HG02938 (cell line): ENCODE data around the gene CAPN12.

Source experiments
- ATAC-seq: cut with Tn5 transposase; IDR thresholded peaks from one replicate; pipeline ENCODE4 v1.9.1; 2021; ENCODE audit warnings: mild to moderate bottlenecking, moderate library complexity; ENCODE audit not compliant: unreplicated experiment

The CAPN12 gene

GRCh38 chr19:38698225-38699026 lies 45.8 kb downstream of the CAPN12 start:
- ATAC-seq: no peak

DNA sequence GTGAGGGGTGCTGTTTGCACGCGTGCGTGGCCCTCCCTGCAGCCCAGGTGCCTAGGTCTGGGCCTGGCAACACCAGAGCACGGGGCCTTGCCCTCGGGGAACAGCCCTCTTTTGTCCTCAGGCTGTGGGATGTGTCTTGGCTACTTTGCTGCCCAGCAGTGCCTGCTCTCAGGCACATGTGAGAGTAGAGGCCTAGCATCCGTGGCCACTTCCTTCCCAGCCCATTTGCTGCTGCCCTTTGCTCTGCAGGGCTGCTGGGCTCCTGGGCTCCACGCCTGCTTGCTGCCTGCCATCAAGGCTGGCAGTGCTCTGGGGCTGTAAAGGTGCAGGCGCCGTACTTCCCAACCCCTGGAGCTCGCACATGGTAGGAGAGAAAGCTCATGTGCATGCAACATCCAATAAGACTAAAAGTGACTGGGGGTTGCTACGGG lies 46.6 kb downstream of the CAPN12 start:
- no peak for ATAC-seq

DNA sequence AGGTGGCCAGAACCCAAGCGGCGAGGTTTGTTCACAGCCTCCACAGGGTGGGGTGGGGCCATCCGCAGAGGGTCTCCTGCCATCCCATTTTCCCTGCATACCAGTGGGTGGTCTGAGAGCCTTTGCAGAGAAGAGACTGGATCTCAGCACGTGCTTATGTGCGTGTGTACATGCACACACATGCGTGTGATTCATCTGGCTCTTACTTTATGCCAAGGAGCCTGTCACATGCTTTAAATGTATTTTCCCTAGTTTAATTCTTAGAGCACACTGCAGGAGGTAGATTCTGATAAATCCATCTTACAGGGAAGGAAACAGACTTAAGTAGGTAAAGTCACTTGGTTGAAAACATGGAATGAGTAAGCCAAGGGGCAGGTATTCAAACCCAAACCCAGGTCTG lies 47.1 kb downstream of the CAPN12 start:
- no peak for ATAC-seq

DNA sequence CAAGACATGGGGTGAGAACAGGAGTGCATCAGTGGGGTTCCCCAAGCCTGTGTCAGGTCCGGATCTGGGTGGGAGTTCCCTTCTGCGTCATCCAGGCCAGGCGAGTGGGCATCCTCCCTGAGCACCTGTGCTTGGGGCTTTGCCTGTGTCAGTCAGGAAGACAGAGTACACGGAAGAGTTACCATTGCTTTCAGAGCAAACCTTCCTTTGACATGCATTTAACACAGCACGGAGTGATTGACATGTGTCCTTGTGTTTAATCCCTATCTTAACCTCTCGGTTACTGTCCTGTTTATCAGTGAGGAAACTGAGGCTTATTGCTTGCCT lies 47.6 kb downstream of the CAPN12 start:
- no peak for ATAC-seq

GRCh38 chr19:38695832-38696728 lies 48.2 kb downstream of the CAPN12 start:
- no peak for ATAC-seq

DNA sequence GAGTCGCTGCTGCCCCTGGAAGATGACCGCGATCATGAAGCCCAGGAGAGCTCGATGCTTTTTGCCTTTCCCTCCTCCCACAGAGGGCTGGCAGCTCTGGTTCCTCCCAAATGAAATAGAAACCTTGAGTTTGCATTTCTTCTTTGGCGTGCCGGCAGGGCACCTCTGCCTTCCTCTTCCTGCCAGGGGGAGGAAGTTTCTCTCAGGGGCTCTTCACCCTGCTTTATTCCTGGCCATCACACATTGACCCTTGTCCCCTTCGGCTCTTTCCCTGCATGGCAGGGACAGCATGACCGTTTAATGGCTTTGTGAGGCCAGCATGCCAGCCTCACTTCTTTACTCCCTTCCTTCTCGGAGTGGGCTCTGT lies 49.0 kb downstream of the CAPN12 start:
- no peak for ATAC-seq

- no peak for ATAC-seq
Observed at GRCh38 chr19:38693380-38694223, 50.7 kb downstream of the CAPN12 start.

DNA sequence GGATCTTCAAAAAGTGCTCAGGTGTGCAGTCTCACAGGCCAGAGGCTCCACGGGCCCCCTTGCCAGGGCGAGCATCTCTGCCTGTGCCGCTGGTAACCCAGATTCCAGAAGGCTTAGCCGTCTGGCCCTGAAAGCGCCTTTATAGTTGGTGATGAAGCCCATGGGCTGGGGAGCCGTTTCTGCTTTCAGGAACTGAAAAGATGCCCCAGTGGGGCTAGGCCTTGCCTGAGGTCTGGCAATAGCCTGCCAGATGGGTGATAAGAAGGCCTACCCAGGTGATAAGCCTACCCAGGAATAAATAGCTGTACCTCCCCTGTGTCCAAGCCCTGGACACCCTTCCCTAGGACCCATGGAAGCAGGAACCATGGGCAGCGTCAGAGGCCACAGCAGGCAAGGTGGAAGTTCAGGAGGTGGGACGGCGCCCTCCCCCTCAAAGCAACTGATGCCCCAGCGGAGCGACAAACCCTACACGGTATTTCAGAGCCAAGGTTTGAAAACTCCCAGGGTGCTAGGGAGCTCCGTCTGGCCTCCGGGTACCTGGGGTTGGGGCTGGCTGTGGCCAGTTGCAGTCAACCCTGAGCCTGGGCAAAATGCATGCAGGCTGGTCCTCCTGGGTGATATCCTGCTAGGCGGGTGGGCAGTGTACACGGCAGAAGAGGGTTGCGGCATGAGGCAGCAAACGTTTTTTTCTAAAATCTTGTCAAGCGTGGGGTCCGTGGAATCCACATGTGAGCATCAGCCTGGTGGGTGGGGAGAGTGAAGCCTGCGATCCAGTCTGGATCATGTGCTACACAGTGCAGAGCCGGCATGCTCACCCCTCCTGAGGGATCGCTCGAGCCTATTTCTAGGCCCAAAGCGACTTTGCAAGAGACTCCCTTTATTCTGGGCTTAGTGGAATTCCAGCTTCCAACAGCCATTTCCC lies 51.6 kb downstream of the CAPN12 start:
- ATAC-seq: no peak

DNA sequence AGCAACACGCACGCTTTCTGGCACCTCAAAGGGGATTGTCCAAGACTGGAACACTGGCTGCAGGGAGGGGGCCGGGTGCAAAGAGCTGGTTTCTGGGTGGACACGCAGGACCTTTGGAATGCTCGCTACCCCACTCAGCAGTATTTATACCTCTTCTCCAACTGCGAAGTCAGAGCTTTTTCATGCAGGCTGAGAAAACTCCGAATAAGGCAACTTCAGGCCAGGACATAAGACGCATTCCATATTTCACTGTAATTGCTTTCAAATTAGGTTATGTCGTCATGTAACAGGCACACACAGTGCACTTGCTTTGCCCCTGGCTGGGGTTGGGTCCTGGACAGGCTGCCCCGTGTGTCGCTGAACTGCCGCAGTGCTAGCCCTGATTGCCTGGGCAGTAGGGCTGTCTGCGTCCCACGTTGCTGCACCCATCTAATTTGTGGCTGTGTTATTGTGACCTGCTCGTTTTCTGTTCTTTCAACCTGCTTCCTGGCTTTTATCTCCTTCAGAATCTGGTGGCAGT lies 52.3 kb downstream of the CAPN12 start:
- no peak for ATAC-seq

GRCh38 chr19:38690832-38691231 lies 53.4 kb downstream of the CAPN12 start:
- ATAC-seq: no peak

DNA sequence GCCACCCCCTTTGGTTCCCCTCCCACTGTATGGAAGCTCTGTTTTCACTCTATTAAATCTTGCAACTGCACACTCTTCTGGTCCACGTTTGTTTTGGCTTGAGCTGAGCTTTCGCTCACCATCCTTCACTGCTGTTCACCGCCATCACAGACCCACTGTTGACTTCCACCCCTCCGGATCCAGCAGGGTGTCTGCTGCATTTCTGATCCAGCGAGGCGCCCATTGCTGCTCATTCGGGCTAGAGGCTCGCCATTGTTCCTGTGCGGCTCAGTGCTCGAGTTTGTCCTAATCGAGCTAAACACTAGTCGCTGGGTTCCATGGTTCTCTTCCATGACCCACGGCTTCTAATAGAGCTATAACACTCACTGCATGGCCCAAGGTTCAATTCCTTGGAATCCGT lies 54.1 kb downstream of the CAPN12 start:
- no peak for ATAC-seq

- no peak for ATAC-seq
Observed at GRCh38 chr19:38687837-38688378, 56.4 kb downstream of the CAPN12 start.

DNA sequence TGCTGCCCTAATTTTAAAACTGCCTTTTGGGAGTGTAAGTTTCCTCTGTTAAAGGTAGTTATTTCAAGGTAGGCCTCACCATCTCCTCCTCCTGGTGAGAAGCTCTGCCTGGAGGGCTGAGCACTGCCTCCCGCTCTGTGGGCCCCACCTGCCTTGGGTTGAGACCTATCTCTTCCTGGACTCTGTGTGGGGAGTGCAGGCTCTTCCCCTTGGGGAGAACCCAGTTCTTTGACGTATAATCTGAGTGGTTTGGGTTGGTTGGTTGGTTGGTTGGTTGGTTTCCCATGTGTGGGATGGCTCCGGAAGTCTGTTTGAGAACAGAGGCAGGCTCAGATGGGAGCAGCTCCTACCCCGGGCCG lies 57.8 kb downstream of the CAPN12 start:
- no peak for ATAC-seq

- no peak for ATAC-seq
Observed at GRCh38 chr19:38685666-38686529, 58.4 kb downstream of the CAPN12 start.

DNA sequence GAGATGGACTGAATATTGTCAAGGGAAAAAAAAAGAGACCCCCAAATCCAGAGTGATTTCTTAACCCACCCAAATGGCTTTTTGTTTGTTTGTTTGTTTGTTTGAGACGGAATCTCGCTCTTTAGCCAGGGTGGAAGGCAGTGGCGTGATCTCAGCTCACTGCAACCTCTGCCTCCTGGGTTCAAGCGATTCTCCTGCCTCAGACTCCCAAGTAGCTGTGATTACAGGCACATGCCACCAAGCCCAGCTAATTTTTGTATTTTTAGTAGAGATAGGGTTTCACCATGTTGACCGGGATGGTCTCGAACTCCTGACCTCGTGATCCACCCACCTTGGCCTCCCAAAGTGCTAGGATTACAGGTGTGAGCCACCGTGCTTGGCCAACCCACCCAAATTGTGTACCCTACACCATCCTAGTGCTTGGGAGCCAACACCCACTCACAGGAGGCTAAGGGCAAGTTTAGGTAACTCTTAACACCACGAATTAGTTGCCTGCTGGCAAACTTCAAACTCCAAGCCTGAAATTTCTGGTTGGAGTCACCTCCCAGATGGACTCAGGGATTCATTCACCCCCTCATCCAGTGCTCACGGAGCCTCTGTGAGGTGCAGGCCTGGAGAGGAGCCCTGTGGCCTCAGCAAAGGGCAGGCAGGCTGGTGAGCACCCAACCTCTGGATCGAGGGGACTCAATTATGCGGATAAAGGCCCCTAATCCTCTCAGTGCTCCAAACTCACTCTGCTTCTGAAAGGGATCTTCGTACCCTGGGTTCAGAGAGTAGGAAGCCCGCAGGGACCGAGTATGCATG lies 59.2 kb downstream of the CAPN12 start:
- ATAC-seq: no peak

DNA sequence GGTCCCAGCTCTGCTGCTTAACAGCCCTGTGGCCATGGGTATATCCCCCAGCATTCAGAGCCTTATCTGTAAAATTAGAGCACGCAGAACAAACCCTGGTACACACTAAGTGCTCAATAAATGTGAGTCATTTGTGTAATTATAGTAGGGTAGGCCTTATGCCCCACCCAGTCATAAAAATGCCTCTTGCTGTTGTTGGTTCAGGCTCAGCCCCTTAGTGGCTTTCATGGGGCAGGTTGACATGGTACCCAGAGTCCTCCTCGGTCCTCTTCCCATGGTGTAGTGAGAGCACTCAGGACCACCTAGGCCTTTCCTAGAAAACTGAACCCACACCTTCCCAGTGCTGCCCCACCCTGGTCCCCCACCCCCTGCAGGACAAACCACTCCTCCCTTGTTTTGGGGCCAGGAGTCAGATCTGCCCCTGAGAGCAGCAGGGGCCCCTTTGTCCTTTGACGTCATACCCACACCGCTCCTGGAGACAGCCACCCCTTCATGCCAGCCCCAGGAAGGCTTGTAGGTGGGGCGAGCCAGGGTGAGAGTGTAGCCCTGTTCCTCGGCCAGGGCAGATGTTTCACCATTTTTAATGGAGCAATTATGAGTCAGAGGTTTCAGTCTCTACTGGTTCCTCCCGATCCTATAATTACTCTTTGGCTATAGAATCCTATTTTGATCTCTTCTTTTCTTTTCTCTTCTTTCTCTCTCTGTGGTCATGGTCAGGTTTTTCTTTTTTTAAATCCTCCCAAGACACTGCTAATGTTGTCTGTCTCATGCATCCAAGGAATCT lies 60.0 kb downstream of the CAPN12 start:
- ATAC-seq: no peak

- ATAC-seq: no peak
Observed at GRCh38 chr19:38683393-38684077, 60.7 kb downstream of the CAPN12 start.
